Endothelial cell of umbilical vein (primary cell): ENCODE results near the gene NIPA2.

Experiments
- EZH2 ChIP-seq: IDR thresholded peaks from 2 replicates; pipeline ENCODE4 v1.6.1; 2012; ENCODE audit warnings: borderline replicate concordance, low read depth, mild to moderate bottlenecking, moderate library complexity, low read length, inconsistent platforms; ENCODE audit not compliant: severe bottlenecking
- MYC ChIP-seq: IDR thresholded peaks from one replicate; pipeline ENCODE4 v1.6.1; 2011; ENCODE audit warnings: mild to moderate bottlenecking, low read depth, low read length
- POLR2A ChIP-seq: IDR thresholded peaks from 2 replicates; pipeline ENCODE4 v1.6.1; 2012; ENCODE audit warnings: low read depth, mild to moderate bottlenecking, control low read depth, low read length
- TF ChIP-seq, protein P1 (sequence below), 2 donors: IDR thresholded peaks; 1 replicate in 1 of 2; 2 replicates in 1 of 2; pipeline ENCODE4 v1.5.1; 2011; ENCODE audit warnings: low read length in 2 of 2, mild to moderate bottlenecking in 2 of 2, moderate library complexity in 2 of 2, control low read depth in 1 of 2, inconsistent platforms in 1 of 2, low read depth in 1 of 2; ENCODE audit not compliant: insufficient read depth in 1 of 2; ENCODE audit errors: extremely low read depth in 1 of 2

GRCh38 chr15:22911306-22911705, 72.8 kb downstream of the NIPA2 start:
- TF ChIP-seq, protein P1, sequence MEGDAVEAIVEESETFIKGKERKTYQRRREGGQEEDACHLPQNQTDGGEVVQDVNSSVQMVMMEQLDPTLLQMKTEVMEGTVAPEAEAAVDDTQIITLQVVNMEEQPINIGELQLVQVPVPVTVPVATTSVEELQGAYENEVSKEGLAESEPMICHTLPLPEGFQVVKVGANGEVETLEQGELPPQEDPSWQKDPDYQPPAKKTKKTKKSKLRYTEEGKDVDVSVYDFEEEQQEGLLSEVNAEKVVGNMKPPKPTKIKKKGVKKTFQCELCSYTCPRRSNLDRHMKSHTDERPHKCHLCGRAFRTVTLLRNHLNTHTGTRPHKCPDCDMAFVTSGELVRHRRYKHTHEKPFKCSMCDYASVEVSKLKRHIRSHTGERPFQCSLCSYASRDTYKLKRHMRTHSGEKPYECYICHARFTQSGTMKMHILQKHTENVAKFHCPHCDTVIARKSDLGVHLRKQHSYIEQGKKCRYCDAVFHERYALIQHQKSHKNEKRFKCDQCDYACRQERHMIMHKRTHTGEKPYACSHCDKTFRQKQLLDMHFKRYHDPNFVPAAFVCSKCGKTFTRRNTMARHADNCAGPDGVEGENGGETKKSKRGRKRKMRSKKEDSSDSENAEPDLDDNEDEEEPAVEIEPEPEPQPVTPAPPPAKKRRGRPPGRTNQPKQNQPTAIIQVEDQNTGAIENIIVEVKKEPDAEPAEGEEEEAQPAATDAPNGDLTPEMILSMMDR (IDR thresholded peaks at IDR 0.05; ENCODE audit: extremely low read depth in 1 of 2, insufficient read depth in 1 of 2, low read depth in 1 of 2, low read length in 2 of 2) = no peak
- no peak for TF ChIP-seq EZH2
- no peak for TF ChIP-seq MYC
- TF ChIP-seq POLR2A = no peak
